IgD-negative memory B cell (primary cell): ENCODE results near the gene CADPS. TPM values are rescaled to one million over a fixed set of nuclear protein-coding genes. Genes with fewer than 3 reads are reported as not detected.

ENCODE experiments used
- H3K27ac Mint-ChIP-seq, 3 donors: one replicate each; pipeline ENCODE4 v1.8.0; 2020 to 2022; ENCODE audit warnings: mild to moderate bottlenecking in 3 of 3, mixed read lengths in 3 of 3, moderate library complexity in 1 of 3
- H3K27me3 Mint-ChIP-seq: one replicate; pipeline ENCODE4 v1.8.0; 2021; ENCODE audit warnings: mixed read lengths
- H3K36me3 Mint-ChIP-seq: one replicate; pipeline ENCODE4 v1.8.0; 2020; ENCODE audit warnings: mild to moderate bottlenecking, mixed read lengths
- H3K4me1 Mint-ChIP-seq, 3 donors: one replicate each; pipeline ENCODE4 v1.8.0; 2020 to 2022; ENCODE audit warnings: mixed read lengths in 3 of 3, mild to moderate bottlenecking in 1 of 3
- H3K4me3 Mint-ChIP-seq, 4 donors: one replicate each; pipeline ENCODE4 v1.8.0; 2020 to 2022; ENCODE audit warnings: mild to moderate bottlenecking in 4 of 4, mixed read lengths in 4 of 4, moderate library complexity in 3 of 4
- H3K9me3 Mint-ChIP-seq, 3 donors: one replicate each; pipeline ENCODE4 v1.8.0; 2020 to 2021; ENCODE audit warnings: mixed read lengths in 3 of 3, mild to moderate bottlenecking in 1 of 3
- polyA plus RNA-seq: library from polyadenylated mRNA; unstranded; fragments of 300-500 nt; fragmentation: Illumina TruSeq; gene quantifications from one replicate; pipeline ENCODE4 v1.2.3, GENCODE V29; 2021

The CADPS gene
- polyA plus RNA-seq, 1 donor from 2014 or later: not detected

DNA sequence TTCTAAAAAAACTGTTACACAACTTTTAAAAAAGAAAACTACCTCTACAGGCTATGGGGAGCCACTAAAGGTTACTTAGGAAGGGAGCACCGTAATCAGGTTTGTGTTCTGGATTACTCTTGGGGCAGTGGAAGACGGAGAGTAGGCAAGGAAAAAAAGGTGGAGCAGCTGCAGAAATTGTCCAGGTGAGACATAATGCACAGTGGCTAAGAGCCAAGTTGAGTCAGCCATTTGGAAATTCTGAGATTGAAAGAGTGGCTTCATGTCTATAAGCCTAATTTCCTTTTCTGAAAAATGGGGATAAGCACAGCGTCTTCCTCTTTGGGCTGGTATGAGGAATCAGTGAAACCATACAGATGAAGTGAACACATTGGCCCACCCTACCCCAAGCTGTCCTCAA is 195.2 kb downstream of the CADPS start:
- Mint-ChIP-seq H3K27ac (no peak overlapping the region), H3K27me3 (peaks cover 2% of the 10 kb centered on the region)

DNA sequence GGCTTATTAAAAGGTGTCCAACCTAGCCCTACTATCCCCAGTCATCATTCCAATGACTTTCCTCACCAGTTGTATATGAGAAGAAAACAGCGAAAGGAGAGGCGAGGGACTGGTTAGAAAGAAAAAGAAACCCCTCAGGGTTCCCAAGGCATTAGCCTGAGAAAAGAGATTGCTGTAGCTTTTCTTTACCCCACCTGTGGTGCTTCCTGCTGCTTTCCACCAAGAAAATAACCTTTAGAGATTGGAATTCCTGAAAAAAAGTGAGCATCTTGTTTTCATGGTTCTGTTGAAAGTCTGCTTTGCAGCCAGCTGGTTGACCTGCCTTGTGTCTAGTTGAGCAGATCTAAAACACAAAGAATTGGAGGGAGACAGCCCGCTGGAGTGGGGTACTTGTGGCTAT is 196.4 kb downstream of the CADPS start:
- Mint-ChIP-seq H3K4me3 (no peak overlapping the region), H3K36me3 (no peaks in the 10 kb centered on the region), H3K27ac (no peak overlapping the region), H3K27me3 (peaks cover 3% of the 10 kb centered on the region), H3K9me3 (peaks cover 1 to 4% (median 2%) of the 10 kb centered on the region in 3 donors), H3K4me1 (no peaks in the 10 kb centered on the region)

More for the DNA sequence above, 195.2 kb downstream of the CADPS start:
- Mint-ChIP-seq H3K4me3 (no peak overlapping the region), H3K36me3 (no peaks in the 10 kb centered on the region), H3K9me3 (peaks cover 1 to 4% (median 2%) of the 10 kb centered on the region in 3 donors), H3K4me1 (no peaks in the 10 kb centered on the region)

DNA sequence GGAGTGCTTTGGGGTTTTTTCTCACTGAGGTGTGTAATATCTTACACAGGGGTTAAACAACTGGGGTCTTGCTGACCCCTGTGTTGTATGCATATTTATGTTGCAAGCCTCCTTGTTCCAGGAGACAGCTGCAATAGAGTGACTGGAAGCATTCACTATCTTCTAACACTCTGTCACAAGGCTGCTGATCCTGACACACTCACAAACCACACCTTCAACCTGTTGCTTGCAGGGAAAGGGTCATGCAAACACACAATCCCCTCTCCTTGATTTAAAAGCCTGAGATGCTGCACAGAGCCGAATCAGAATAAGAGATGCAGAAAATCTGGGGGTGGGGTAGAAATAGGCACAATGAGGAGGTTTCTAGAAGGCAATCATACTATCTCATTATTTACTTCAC is 197.3 kb downstream of the CADPS start:
- Mint-ChIP-seq H3K36me3 (no peaks in the 10 kb centered on the region), H3K4me1 (no peaks in the 10 kb centered on the region), H3K27me3 (peaks cover 3% of the 10 kb centered on the region), H3K27ac (no peak overlapping the region), H3K4me3 (no peak overlapping the region), H3K9me3 (peaks cover 1 to 3% (median 2%) of the 10 kb centered on the region in 3 donors)

DNA sequence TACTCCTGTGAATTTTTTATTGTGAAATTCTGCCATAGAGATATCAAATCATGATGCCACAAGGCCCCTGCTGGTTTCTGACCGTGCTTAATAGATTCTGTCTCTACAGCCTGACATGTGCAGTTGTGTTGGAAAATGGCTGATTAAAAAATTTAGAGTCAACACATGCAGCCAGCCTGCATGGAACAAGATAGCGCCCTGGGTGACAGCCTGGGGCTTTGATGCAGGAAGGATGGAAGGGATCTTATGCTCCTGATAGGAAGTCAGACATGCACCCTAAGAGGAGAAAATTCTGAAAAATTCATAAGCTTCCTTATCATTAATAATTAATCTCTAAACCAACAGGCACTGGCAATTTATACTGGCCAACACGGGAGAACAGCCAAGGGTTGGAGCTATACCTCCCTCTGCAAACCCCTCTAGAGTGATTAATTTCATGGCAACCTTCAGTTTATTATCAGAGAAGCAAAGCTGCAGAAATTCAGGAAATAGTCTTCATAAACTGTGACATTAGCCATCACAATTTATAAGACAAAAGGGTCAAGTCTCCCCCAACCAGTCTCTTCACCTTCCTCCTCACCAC is 198.4 kb downstream of the CADPS start:
- Mint-ChIP-seq H3K36me3 (peaks cover 2% of the 10 kb centered on the region), H3K27me3 (peaks cover 3% of the 10 kb centered on the region), H3K4me1 (peaks cover 0 to 3% (median 2%) of the 10 kb centered on the region in 3 donors)

DNA sequence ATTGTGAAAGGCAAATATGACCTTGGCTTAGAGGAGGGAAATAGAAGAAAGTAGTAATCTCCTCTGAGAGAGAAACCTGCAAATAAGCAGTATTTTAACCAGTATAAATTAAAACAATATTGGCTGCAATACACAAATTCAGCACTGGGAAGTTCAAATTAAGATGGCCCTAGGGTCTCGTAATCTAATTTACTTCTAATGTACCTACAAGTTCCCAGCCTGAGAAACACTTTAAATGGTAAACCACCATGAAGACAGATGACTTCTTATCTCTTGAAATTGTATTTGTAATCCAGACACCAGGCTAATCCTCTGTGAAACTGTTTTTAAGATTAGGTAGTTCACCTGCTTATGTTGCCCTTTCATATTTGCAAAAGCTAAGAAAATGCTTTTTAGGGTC is 199.7 kb downstream of the CADPS start:
- Mint-ChIP-seq H3K4me3 (no peak overlapping the region), H3K27ac (no peak overlapping the region), H3K27me3 (peaks cover 3% of the 10 kb centered on the region), H3K4me1 (peaks cover 0 to 3% (median 2%) of the 10 kb centered on the region in 3 donors), H3K9me3 (peaks cover 0 to 4% (median 2%) of the 10 kb centered on the region in 3 donors), H3K36me3 (peaks cover 2% of the 10 kb centered on the region)

More for the DNA sequence above, 198.4 kb downstream of the CADPS start:
- Mint-ChIP-seq H3K27ac (no peak overlapping the region), H3K4me3 (no peak overlapping the region), H3K9me3 (peaks cover 0 to 5% (median 2%) of the 10 kb centered on the region in 3 donors)

DNA sequence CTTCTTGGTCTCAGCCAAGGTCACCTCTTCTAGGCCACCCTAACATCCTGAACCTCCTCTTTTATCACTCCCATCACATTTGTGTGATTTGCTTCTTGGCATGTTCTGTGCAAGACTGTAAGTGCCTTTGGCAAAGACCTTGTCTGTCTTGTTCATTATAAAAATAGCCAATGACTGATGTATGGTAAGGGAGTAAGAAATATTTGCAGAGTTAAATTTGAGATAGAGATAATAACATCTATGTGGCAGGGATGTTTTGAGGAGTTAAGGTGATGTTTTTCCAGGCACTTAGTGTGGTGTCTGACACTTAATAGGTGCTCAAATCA is 202.3 kb downstream of the CADPS start:
- Mint-ChIP-seq H3K27ac (no peak overlapping the region), H3K36me3 (peaks cover 2% of the 10 kb centered on the region), H3K4me1 (peaks cover 0 to 5% (median 2%) of the 10 kb centered on the region in 3 donors), H3K27me3 (peaks cover 5% of the 10 kb centered on the region), H3K9me3 (peaks cover 0 to 3% (median 2%) of the 10 kb centered on the region in 3 donors), H3K4me3 (no peak overlapping the region)

DNA sequence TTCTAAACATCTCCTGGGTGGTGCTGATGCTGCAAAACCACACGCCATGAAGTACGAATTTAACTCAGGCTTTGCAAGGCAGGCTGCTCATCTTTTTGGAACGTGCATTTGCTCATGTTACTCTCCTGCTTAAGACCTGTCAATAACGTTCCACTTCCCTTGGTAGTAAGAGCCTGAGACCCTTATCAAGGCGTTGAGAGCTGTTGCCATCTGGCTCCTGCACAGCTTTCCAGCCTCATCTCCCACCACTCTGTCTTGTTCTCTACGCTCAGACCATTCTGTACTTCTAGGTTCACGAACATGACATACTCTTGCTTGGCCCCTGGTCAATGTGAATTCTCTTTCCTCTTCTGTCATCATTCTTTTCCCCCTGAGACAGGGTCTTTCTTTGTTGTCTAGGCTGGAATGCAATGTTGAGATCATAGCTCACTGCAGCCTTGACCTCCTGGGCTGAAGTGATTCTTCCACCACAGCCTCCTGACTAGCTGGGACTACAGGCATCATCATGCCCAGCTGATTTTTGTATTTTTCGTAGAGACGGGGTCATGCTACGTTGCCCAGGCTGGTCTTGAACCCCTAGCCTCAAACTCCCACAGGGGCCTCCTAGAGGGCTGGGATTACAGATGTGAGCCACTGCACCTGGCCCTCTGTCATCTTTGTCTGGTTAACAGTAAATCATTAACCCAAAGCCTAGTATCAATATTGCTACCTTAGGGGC is 202.8 kb downstream of the CADPS start:
- no peak overlapping the region for H3K4me3 Mint-ChIP-seq
- H3K4me1 Mint-ChIP-seq: peaks cover 0 to 5% (median 2%) of the 10 kb centered on the region in 3 donors

DNA sequence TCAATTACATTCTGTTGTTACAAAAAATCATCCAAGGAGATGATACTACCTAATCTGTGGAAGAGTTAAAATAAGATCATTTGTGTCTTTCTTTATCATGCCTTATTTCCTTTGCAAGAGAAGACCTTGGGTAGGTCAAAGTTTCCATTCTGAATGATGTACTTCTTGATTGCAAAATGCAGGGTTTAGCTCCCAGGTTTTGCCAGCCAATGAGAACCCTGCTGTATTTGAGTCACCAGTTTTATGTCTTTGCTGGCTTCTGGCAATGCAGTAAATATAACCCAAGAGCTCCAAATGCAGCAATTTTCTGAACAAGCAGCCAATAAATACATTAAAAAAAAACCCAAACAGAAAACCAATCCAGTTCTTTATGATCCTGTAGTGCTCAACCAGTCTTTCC is 204.9 kb downstream of the CADPS start:
- H3K36me3 Mint-ChIP-seq: peaks cover 2% of the 10 kb centered on the region
- no peak overlapping the region for H3K4me3 Mint-ChIP-seq
- H3K27me3 Mint-ChIP-seq: peaks cover 10% of the 10 kb centered on the region
- peaks cover 0 to 3% (median 2%) of the 10 kb centered on the region in 3 donors for H3K9me3 Mint-ChIP-seq
- H3K4me1 Mint-ChIP-seq: peaks cover 0 to 5% (median 2%) of the 10 kb centered on the region in 3 donors
- no peak overlapping the region for H3K27ac Mint-ChIP-seq

More for the DNA sequence above, 202.8 kb downstream of the CADPS start:
- H3K9me3 Mint-ChIP-seq: peaks cover 0 to 3% (median 2%) of the 10 kb centered on the region in 3 donors
- peaks cover 2% of the 10 kb centered on the region for H3K36me3 Mint-ChIP-seq
- H3K27ac Mint-ChIP-seq: no peak overlapping the region
- H3K27me3 Mint-ChIP-seq: peaks cover 5% of the 10 kb centered on the region

DNA sequence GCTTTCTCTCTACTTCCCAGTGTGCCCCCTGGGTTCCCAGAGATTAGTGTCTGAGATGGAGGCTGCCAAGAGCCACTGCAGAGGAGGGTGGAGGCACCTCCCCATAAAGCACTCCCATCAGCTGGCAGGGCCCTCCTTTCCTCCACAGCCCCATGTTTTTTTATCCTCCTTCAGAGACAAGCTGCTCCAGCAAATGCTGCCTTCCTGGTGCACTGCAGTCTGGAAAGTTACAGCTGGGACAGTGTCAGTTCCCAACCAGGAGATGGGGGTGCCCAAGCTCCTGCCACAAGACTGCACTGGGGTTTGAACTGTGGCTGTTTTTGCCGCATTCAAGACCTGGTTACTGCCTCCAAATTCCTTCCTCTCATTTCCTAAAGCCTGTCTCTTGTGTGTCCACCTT is 206.1 kb downstream of the CADPS start:
- peaks cover 0 to 3% (median 2%) of the 10 kb centered on the region in 3 donors for H3K9me3 Mint-ChIP-seq
- H3K27ac Mint-ChIP-seq: no peak overlapping the region
- H3K4me1 Mint-ChIP-seq: peaks cover 0 to 5% (median 2%) of the 10 kb centered on the region in 3 donors
- H3K27me3 Mint-ChIP-seq: peaks cover 10% of the 10 kb centered on the region
- peaks cover 2% of the 10 kb centered on the region for H3K36me3 Mint-ChIP-seq
- no peak overlapping the region for H3K4me3 Mint-ChIP-seq

DNA sequence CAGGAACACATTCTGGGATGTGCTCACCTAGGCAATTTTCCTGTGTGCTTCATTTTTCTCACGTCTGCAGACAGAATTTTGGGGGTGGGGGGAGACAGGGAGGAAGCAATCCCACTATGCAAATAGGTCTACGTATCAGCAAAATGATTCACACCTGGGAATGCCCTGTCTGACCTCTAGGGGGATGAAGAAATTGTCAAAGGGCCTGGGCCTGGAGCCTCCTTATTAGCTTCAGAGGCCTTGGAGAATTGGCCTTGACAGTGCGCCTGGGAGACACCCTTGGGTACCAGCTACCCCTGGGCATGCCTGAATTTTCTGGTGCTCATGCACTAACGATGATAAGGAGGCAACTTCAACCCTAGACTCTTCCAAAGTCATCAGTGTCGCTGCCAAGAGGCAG is 207.5 kb downstream of the CADPS start:
- peaks cover 0 to 3% (median 2%) of the 10 kb centered on the region in 3 donors for H3K9me3 Mint-ChIP-seq
- H3K27ac Mint-ChIP-seq: no peak overlapping the region
- no peak overlapping the region for H3K4me3 Mint-ChIP-seq
- H3K27me3 Mint-ChIP-seq: peaks cover 8% of the 10 kb centered on the region
- peaks cover 2% of the 10 kb centered on the region for H3K36me3 Mint-ChIP-seq
- H3K4me1 Mint-ChIP-seq: peaks cover 0 to 5% (median 2%) of the 10 kb centered on the region in 3 donors

DNA sequence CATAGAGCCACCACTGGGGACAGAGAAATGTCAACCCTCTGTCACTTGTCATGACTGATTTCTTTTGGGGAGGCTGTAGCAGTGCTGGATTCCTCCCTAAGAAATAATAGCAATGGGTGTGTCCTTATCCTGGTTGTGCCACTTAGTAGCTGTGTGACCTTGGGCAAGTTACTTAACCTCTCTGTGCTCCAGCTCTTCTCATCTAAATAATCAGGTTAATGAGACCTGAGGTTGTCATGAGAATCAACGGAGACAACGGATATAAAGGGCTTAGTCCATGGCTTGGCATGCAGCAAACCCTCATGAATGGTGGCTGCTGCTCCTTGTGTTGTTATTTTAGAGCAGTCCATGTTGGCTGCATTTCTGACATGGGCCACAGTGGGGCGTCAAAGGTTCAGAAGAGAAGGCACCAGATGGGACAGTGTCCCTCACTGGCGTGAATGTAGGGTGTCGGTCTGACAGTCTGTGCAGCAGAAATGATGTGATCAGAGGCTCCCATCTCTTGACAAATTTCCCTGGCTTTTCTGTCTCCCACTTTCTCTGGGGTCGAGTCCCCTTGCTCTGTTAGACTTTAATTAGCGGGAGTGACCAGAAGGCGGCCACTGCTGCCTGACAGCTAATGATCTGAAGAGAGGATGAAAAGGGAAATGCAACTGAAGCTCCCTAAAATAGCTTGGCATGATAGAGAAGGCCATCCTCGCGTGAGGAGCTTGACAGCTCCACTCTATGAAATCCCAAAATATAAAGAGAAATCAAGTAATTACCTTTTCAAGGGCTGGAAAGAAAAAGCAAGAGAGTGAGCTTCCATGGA is 209.4 kb downstream of the CADPS start:
- peaks cover 8% of the 10 kb centered on the region for H3K27me3 Mint-ChIP-seq
- no peaks in the 10 kb centered on the region for H3K36me3 Mint-ChIP-seq
- no peak overlapping the region for H3K27ac Mint-ChIP-seq
- no peak overlapping the region for H3K4me3 Mint-ChIP-seq
- no peaks in the 10 kb centered on the region for H3K9me3 Mint-ChIP-seq
- H3K4me1 Mint-ChIP-seq: peaks cover 0 to 2% (median 0%) of the 10 kb centered on the region in 3 donors

DNA sequence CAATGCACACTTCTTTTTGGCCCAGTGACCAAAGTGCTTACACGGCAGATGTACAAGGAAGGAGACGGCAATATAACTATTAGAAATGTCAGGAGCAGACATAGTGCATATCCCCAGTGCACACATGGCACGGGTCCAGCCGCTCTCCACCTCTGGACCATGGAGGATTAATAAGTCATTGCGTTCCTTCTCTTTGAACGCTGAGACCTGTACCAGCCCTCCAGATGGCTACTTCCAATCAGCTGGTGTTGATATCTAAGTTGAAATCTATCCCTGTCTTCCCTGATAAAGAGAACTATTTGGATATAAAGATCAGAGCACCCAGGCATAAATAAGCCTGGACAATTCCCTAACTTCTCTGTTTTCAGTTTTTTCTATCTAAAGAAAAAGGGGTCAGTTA is 212.5 kb downstream of the CADPS start:
- Mint-ChIP-seq H3K36me3 (no peaks in the 10 kb centered on the region), H3K27me3 (peaks cover 5% of the 10 kb centered on the region), H3K27ac (no peak overlapping the region), H3K9me3 (no peaks in the 10 kb centered on the region), H3K4me1 (no peaks in the 10 kb centered on the region), H3K4me3 (no peak overlapping the region)

DNA sequence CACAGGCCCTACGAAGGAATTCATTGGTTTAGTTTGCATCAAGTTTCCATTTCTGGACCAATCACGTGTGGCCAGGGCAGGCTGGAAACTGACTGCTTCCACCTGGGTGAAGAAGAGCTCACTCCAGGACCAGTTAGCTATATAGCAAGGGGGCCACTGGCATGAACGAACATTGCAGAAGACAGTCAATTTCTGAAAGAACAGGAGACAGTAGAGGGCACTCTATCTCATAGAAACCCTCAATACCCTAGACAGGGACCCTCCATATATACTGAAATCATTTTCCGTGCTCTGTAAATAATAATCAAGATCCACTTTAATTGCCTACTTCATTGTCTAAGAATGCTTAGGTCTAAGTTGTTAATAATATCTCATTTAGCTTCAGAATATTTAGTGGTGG is 215.6 kb downstream of the CADPS start:
- Mint-ChIP-seq H3K27ac (no peak overlapping the region), H3K36me3 (no peaks in the 10 kb centered on the region)

DNA sequence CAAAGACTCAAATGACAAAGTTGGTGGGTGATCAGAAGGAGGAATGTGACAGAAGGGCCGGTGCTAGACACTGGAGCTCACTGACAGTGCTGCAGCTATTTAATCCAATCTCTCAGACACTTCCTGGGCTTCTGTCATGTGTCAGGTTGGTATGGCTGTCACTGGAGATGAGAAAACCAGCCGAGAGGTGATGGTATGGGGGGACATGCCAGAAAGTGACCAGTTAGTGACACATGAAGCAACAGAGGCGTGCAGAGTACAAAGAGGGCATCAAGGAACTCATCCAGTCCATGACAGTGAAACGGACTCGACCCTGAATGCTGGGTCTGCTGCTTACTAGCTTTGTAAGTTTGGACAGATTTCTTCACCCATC is 219.5 kb downstream of the CADPS start:
- Mint-ChIP-seq H3K4me3 (no peak overlapping the region), H3K36me3 (no peaks in the 10 kb centered on the region)

More for the DNA sequence above, 215.6 kb downstream of the CADPS start:
- Mint-ChIP-seq H3K4me1 (no peaks in the 10 kb centered on the region), H3K27me3 (no peaks in the 10 kb centered on the region), H3K9me3 (peaks cover 0 to under 1% (median 0%) of the 10 kb centered on the region in 3 donors), H3K4me3 (no peak overlapping the region)

DNA sequence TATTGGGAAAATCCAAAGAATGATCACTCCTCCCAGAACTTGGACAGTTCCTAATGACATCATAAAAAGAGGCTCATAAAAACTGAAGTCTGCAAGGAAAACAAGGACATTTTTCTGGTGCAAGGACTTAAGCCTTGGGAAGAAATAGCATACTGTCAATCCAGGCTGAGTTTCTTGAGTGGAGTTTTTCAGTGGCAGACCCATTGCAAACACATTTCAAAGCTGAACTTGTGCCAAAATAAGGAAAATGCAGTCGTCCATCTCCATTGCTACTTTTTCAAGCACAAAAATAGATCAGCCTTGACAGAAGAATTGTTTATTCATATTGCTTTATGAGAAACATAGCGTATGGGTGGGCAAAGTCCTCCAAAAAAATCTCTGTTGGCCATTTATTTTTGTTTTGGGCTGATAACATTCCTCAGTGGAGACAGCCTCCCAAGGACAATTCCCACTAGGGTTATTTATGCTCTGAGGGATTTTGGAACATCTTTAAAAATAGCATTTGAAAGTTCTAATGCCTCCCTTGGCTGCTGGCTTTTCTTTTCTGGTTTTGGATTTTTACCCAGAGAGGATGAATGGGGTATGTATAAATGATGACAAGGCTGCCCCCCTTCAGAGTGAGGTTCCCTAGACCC is 220.0 kb downstream of the CADPS start:
- H3K27ac Mint-ChIP-seq: no peak overlapping the region
- no peaks in the 10 kb centered on the region for H3K27me3 Mint-ChIP-seq
- no peaks in the 10 kb centered on the region for H3K4me1 Mint-ChIP-seq
- H3K36me3 Mint-ChIP-seq: no peaks in the 10 kb centered on the region
- H3K4me3 Mint-ChIP-seq: no peak overlapping the region
- peaks cover 0 to 2% (median 0%) of the 10 kb centered on the region in 3 donors for H3K9me3 Mint-ChIP-seq

More for the DNA sequence above, 219.5 kb downstream of the CADPS start:
- Mint-ChIP-seq H3K27me3 (no peaks in the 10 kb centered on the region), H3K4me1 (no peaks in the 10 kb centered on the region), H3K9me3 (peaks cover 0 to 2% (median 0%) of the 10 kb centered on the region in 3 donors), H3K27ac (no peak overlapping the region)
